ENCODE data around the gene SMPD3.

- TF ChIP-seq POLR2A (IDR thresholded peaks at IDR 0.05) = no peak
- TF ChIP-seq CTCF (IDR thresholded peaks at IDR 0.05 in 8 of 11, conservative IDR thresholded peaks at IDR 0.05 in 3 of 11) = no peak
These were observed 9.8 kb upstream of the SMPD3 start for GRCh38 chr16:68458101-68458500.

Measured in spleen (tissue), 7 donors.